Left ventricle myocardium inferior (tissue), 1 donor: ENCODE measurements around the gene DOCK9. TPM values are rescaled to one million over a fixed set of nuclear protein-coding genes. Genes with fewer than 3 reads are reported as not detected.

Source experiments
- DNase-seq: peaks from one replicate; pipeline ENCODE4 v3.0.0-alpha.2; 2020
- H3K27ac ChIP-seq: fragments of 200-600 bp; replicated peaks from 2 replicates; pipeline ENCODE4 v1.8.0; 2021
- H3K27me3 ChIP-seq: fragments of 200-600 bp; 2 replicates; pipeline ENCODE4 v1.8.0; 2021; ENCODE audit warnings: low read depth
- H3K36me3 ChIP-seq: fragments of 200-600 bp; 2 replicates; pipeline ENCODE4 v1.8.0; 2021
- H3K4me1 ChIP-seq: fragments of 200-600 bp; 2 replicates; pipeline ENCODE4 v1.8.0; 2021
- H3K4me3 ChIP-seq: fragments of 200-600 bp; 2 replicates; pipeline ENCODE4 v1.8.0; 2021; ENCODE audit warnings: mild to moderate bottlenecking, moderate library complexity
- H3K9me3 ChIP-seq: fragments of 200-600 bp; replicated peaks from 2 replicates; pipeline ENCODE4 v1.8.0; 2021
- CTCF ChIP-seq: fragments of 200-600 bp; IDR thresholded peaks from 2 replicates; pipeline ENCODE4 v1.8.0; 2021; ENCODE audit warnings: antibody characterized with exemption, mild to moderate bottlenecking, borderline replicate concordance
- intact Hi-C: fragments of 100-400 bp; cut with micrococcal nuclease; formaldehyde crosslinking; loops from one replicate; pipeline ENCODE4 v1.11.0; 2022
- total RNA-seq: library from RNA; stranded (reverse); fragmentation: NEBNext Ultra II Directional; extraction: Animal tissue kit (Norgen Biotek cat#: 25700); gene quantifications from one replicate; pipeline ENCODE4 v1.2.1, GENCODE V29; 2021
- donor health status: DM: no; HTN: yes; CAD: no; lungs with severe emphysema.

Gene DOCK9
- total RNA-seq, 1 donor from 2014 or later, result 36.8 TPM

GRCh38 chr13:98987275-98987674 lies 9.4 kb upstream of the DOCK9 start:
- Histone ChIP-seq H3K4me3 (no peak overlapping the region), H3K4me1 (peaks cover 18% of the 10 kb centered on the region), H3K9me3 (no peaks in the 10 kb centered on the region), H3K27ac (no peak overlapping the region), H3K27me3 (no peaks in the 10 kb centered on the region), H3K36me3 (no peaks in the 10 kb centered on the region)
- intact Hi-C loops, result no loop called here
- TF ChIP-seq CTCF, result no peak
- DNase-seq, result no peak

DNA sequence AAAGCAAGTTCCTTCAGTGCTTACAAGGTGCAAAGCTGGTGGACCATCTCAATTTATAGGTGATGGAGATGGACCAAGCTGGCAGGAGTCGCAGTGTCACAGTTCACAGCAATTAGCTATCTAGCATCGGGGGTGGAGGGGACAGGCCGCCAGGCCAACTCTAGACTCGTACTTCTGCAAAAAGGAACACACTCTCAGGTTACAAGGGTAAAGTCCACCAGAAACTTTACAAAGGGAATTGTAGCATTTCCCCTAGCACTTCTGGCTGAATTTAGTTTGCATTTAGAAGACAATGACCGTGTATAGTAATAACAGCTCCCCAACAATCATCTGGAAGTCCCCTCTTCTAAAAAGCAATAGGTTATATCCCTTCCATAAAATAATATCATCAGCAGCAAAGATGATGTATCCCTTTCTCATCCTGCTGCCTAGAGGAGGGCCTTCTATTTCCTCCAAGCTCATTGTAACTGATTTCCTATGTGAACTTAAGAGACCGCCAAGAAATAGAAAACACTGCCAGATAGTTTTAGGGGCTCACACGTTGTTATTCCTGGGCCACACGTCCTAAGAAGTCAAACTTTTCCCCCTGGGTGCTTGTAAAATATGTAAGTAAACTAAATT lies 8.5 kb upstream of the DOCK9 start:
- TF ChIP-seq CTCF, result no peak
- intact Hi-C loops, result no loop called here
- Histone ChIP-seq H3K9me3 (no peaks in the 10 kb centered on the region), H3K27ac (peak overlapping the region; percentile 42), H3K4me1 (peaks cover 27% of the 10 kb centered on the region), H3K27me3 (no peaks in the 10 kb centered on the region), H3K4me3 (no peak overlapping the region), H3K36me3 (no peaks in the 10 kb centered on the region)
- no peak for DNase-seq

DNA sequence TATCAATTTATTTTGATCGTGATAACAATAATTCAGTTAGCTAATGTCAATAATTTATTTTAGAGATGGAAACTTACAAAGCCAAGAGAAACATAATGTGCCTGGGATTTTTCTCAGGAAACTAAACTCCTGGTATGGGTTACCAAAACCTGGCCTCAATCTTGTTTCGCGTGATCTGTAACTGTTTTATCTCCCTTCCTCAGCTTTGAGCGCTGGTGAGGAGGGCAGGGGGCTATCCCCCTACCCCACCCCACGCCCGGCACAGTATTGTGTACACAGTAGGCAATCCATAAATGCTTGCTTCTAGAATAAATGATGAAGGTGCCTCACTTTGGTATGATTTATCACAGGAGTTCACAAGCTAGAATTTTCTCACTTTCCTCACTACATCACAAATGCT lies 7.7 kb upstream of the DOCK9 start:
- no peak for DNase-seq
- no peaks in the 10 kb centered on the region for H3K27me3 ChIP-seq
- no peaks in the 10 kb centered on the region for H3K36me3 ChIP-seq
- H3K9me3 ChIP-seq, result no peaks in the 10 kb centered on the region
- intact Hi-C loops, result no loop called here
- TF ChIP-seq CTCF, result no peak
- no peak overlapping the region for H3K4me3 ChIP-seq
- H3K27ac ChIP-seq, result peak overlapping the region; percentile 42
- peaks cover 30% of the 10 kb centered on the region for H3K4me1 ChIP-seq

DNA sequence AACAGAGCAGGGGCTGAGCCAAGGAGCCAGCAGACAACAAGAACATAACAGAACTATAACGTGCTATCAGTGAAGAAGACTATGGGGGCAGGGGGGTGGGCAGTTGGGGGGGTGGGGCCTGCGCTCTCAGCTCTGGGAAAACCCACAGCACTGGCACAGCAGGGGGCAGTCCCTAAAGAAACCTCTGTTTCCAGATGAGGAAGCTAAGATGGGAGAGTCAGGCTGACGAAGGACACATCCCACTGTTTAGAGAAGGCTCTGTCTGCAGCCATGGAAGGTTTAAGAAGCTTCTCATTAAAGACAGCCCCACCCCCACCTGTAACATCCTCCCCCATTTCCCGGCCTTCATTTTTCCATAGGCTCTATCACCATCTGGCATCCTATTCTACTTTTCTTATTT lies 7.1 kb upstream of the DOCK9 start:
- no peak for DNase-seq
- Histone ChIP-seq H3K27ac (no peak overlapping the region), H3K9me3 (no peaks in the 10 kb centered on the region), H3K4me3 (no peak overlapping the region), H3K27me3 (no peaks in the 10 kb centered on the region), H3K4me1 (peaks cover 30% of the 10 kb centered on the region), H3K36me3 (no peaks in the 10 kb centered on the region)
- intact Hi-C loops, result no loop called here
- no peak for TF ChIP-seq CTCF

- intact Hi-C loops, result no loop called here
- Histone ChIP-seq H3K36me3 (no peaks in the 10 kb centered on the region), H3K9me3 (no peaks in the 10 kb centered on the region), H3K4me1 (peaks cover 34% of the 10 kb centered on the region), H3K27me3 (no peaks in the 10 kb centered on the region), H3K4me3 (no peak overlapping the region), H3K27ac (no peak overlapping the region)
- no peak for DNase-seq
- TF ChIP-seq CTCF, result no peak
Observed at GRCh38 chr13:98984118-98984517, 6.3 kb upstream of the DOCK9 start.
